Peyer's patch (tissue), 4 donors: ENCODE measurements around the gene SGF29. TPM values are rescaled to one million over a fixed set of nuclear protein-coding genes. Genes with fewer than 3 reads are reported as not detected.

Experiments
- DNase-seq, 3 donors: peaks; one replicate each; pipeline ENCODE4 v3.0.0-alpha.2; 2017 to 2019
- H3K27ac ChIP-seq, 4 donors: fragments of 200-600 bp; sonication (generic); one replicate each; pipeline ENCODE4 v1.5.1; 2016 to 2019
- H3K27me3 ChIP-seq, 2 donors: fragments of 200-600 bp; sonication (generic); one replicate each; pipeline ENCODE4 v1.5.1; 2019
- H3K36me3 ChIP-seq, 3 donors: fragments of 200-600 bp; sonication (generic); one replicate each; pipeline ENCODE4 v1.5.1; 2016 to 2019
- H3K4me1 ChIP-seq, 4 donors: fragments of 200-600 bp; sonication (generic); one replicate each; pipeline ENCODE4 v1.5.1; 2016 to 2019
- H3K4me3 ChIP-seq, 4 donors: fragments of 200-600 bp; sonication (generic); 1 replicate in 3 of 4; 2 replicates in 1 of 4; pipeline ENCODE4 v1.5.1; 2016 to 2019; ENCODE audit warnings: mild to moderate bottlenecking in 1 of 4
- H3K9me3 ChIP-seq, 4 donors: fragments of 200-600 bp; sonication (generic); one replicate each; pipeline ENCODE4 v1.5.1; 2016 to 2019; ENCODE audit warnings: mild to moderate bottlenecking in 1 of 4
- POLR2A ChIP-seq, 2 donors: fragments of 450-650 bp; IDR thresholded peaks; one replicate each; pipeline ENCODE4 v1.5.1; 2017; ENCODE audit warnings: antibody characterized with exemption in 2 of 2, mild to moderate bottlenecking in 2 of 2, moderate library complexity in 2 of 2
- total RNA-seq, 4 donors: library from RNA; depleted of rRNA; stranded (reverse); fragments of >200 nt; gene quantifications; one replicate each; pipeline ENCODE4 v1.1.0, GENCODE V29; 2016
- TF ChIP-seq, protein P1 (sequence below), 6 experiments: fragments of 450-650 bp in 4 of 6; fragments of 200-600 bp in 2 of 6; sonication (generic) in 1 of 6; IDR thresholded peaks; one replicate each; pipeline ENCODE4 v1.5.1; 2017 to 2019; ENCODE audit warnings: antibody characterized with exemption in 6 of 6, mild to moderate bottlenecking in 3 of 6, moderate library complexity in 1 of 6

The SGF29 gene
- total RNA-seq, 4 donors from 2014 or later, result 27.3 to 117 (median 45.6) TPM

DNA sequence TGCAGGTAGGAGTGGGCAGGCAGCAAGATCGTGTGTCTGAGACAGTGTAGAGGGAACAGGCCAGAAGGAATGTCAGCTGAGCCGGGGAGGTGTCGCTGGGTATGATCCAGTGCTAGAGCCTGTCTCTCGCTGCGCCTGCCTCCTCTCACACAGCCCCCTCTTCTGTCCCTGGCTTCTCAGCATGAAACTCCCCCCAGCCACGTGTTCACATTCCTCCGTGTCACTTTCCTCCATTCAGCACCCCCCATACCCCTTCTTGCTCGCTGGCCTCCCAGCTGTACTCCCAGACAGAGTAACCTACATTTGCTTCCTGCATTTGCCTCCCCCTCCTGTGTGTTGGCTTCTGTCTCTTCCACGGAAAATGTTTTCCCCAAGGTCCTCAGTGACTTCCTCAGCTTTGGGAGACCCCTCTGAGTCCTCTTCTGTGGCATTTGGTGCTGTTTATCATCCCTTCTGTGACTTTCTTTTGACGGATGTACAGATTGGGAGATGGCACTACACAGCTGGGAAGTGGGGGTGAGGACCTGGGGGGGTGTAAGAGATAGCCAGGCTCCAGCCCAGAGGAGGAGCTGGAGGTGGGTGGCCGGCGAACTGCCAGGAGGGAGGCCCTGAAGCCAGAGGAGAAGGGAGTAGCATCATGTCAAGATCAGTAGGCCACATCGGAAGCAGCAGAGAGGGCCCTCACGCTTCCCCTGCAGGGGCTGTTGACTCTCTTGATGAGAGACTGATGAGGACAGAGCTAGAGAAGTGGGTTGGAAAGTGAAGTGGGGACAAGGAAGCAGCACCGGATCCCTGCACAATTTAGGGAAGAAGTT lies 19.2 kb downstream of the SGF29 start:
- DNase-seq, result no peak
- Histone ChIP-seq H3K4me3 (no peak overlapping the region), H3K27me3 (no peaks in the 10 kb centered on the region), H3K4me1 (peaks cover 0 to 18% (median 0%) of the 10 kb centered on the region in 4 donors), H3K36me3 (no peaks in the 10 kb centered on the region), H3K9me3 (no peaks in the 10 kb centered on the region), H3K27ac (no peak overlapping the region)
- TF ChIP-seq, protein P1, sequence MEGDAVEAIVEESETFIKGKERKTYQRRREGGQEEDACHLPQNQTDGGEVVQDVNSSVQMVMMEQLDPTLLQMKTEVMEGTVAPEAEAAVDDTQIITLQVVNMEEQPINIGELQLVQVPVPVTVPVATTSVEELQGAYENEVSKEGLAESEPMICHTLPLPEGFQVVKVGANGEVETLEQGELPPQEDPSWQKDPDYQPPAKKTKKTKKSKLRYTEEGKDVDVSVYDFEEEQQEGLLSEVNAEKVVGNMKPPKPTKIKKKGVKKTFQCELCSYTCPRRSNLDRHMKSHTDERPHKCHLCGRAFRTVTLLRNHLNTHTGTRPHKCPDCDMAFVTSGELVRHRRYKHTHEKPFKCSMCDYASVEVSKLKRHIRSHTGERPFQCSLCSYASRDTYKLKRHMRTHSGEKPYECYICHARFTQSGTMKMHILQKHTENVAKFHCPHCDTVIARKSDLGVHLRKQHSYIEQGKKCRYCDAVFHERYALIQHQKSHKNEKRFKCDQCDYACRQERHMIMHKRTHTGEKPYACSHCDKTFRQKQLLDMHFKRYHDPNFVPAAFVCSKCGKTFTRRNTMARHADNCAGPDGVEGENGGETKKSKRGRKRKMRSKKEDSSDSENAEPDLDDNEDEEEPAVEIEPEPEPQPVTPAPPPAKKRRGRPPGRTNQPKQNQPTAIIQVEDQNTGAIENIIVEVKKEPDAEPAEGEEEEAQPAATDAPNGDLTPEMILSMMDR (IDR thresholded peaks at IDR 0.05), result no peak
- TF ChIP-seq POLR2A (IDR thresholded peaks at IDR 0.05), result no peak

DNA sequence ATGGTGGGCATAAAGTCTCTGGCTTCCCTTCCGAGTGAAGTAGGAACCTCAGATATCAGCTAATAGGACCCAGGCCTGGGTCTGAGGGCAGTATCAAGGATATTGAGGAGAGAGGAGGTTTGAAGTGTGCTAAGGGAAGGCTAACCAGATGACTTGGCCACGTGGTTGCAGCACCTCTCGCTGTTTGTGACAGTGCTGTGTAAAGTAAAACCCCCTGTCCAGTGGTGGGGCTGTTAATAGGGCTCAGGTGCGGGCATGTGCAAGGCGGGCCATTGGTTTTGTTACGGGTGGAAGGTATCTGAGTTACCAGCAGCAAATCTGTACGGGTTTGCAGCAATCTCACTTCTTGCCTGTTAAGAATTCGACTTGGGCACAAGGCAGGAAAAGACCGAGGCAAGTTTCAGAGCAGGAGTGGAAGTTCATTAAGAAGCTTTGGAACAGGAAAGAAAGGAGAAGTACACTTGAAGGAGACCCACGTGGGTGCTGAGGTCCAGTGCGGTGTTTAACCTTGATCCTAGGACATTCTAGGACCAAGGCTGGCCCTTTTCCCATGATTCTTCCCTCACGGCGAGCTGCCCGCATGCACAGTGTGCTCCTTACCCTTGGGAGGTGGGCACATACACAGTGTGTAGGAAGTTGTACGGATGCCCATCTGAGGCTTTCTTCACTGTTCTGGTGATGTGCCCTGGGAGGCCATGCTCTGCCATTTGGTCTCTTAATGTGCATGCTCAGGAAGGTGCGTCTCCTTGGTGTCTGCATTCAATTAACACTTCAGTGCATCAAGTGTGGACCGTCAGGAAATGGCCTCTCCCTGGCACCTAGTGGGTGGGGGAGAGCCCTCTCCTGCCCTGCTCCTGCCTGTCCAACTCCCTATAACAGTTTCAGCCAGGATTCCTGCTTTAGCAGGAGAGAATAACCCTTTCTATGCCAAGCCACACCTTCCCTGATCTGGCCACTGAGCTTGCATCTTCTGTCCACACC lies 20.3 kb downstream of the SGF29 start:
- Histone ChIP-seq H3K27me3 (no peaks in the 10 kb centered on the region), H3K36me3 (no peaks in the 10 kb centered on the region), H3K27ac (no peak overlapping the region), H3K4me1 (peaks cover 0 to 18% (median 0%) of the 10 kb centered on the region in 4 donors), H3K9me3 (no peaks in the 10 kb centered on the region), H3K4me3 (no peak overlapping the region)
- no peak for DNase-seq
- TF ChIP-seq POLR2A (IDR thresholded peaks at IDR 0.05), result no peak
- TF ChIP-seq, protein P1 (IDR thresholded peaks at IDR 0.05), result no peak

DNA sequence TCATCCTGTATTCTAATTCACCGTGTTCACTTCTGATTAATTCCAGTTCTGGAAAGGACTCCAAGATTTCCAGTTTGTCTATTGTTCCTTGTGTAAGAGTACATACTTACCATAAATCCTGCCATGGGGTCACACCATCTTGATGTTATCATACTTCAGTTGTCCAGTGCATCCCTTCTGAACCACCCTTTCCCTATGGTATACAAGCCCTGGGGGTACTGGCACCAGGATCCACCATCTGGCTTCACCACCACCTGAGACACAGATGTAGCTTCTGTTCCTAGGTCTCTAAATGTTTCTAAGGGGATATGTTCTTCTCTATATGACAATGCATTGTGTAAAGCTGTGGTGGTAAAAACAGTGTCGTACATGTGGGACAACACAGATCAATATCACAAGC lies 21.2 kb downstream of the SGF29 start:
- no peak for DNase-seq
- Histone ChIP-seq H3K27me3 (no peaks in the 10 kb centered on the region), H3K4me3 (no peak overlapping the region), H3K4me1 (peaks cover 0 to 18% (median 0%) of the 10 kb centered on the region in 4 donors), H3K9me3 (no peaks in the 10 kb centered on the region), H3K36me3 (no peaks in the 10 kb centered on the region), H3K27ac (no peak overlapping the region)
- TF ChIP-seq, protein P1 (IDR thresholded peaks at IDR 0.05), result no peak
- TF ChIP-seq POLR2A (IDR thresholded peaks at IDR 0.05), result no peak

DNA sequence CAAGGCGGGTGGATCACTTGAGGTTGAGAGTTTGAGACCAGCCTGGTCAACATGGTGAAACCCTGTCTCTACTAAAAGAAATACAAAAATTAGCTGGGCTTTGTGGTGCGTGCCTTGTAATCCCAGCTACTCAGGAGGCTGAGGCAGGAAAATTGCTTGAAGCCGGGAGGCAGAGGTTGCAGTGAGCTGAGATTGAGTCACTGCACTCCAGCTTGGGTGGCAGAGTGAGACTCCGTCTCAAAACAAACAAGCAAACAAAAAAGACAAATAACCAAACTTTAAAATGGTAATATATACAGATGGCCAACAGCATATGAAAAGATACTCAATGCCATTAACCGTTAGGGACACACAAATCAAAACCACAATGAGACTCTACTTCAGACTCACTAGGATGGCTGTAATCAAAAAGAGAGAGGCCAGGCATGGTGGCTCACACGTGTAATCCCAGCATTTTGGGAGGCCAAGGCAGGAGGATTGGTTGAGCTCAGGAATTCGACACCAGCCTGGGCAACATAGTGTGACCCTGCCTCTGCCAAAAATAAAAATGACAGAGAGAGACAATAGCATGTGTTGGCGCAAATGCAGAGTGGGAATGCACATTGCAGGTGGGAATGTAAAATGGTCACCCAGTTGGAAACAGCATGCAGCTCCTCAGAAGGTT lies 21.9 kb downstream of the SGF29 start:
- H3K36me3 ChIP-seq, result peaks cover 0 to 5% (median 0%) of the 10 kb centered on the region in 3 donors
- no peak overlapping the region for H3K27ac ChIP-seq
- H3K27me3 ChIP-seq, result no peaks in the 10 kb centered on the region
- no peak for DNase-seq
- no peaks in the 10 kb centered on the region for H3K9me3 ChIP-seq
- no peak for TF ChIP-seq POLR2A (IDR thresholded peaks at IDR 0.05)
- TF ChIP-seq, protein P1 (IDR thresholded peaks at IDR 0.05), result no peak
- H3K4me3 ChIP-seq, result no peak overlapping the region
- H3K4me1 ChIP-seq, result peaks cover 0 to 18% (median 0%) of the 10 kb centered on the region in 4 donors

DNA sequence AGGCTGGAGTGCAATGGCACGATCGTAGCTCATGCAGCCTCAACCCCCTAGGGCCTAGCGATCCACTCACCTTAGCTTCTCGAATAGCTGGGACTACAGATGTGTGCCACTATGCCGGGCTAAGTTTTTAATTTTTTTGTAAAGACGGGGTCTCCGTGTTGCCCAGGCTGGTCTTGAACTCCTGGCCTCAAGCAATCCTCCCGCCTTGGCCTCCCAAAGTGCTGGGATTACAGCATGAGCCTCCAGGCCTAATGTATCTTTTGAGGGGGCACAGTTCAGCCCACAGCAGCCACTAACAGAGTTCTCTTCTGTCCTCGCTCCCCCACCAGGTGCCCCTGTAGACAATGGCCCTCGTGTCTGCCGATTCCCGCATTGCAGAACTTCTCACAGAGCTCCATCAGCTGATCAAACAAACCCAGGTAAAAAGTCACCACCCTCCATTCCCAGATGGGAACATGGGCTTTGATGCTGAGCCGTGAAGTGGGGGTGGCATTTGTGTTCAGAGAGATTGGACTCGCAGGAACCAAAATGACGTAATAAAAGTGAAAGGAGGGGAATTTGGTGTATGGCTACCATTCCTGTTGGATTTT lies 27.1 kb downstream of the SGF29 start:
- Histone ChIP-seq H3K27me3 (no peaks in the 10 kb centered on the region), H3K4me3 (no peak overlapping the region), H3K9me3 (no peaks in the 10 kb centered on the region), H3K4me1 (no peaks in the 10 kb centered on the region), H3K36me3 (peaks cover 0 to 54% (median 0%) of the 10 kb centered on the region in 3 donors), H3K27ac (no peak overlapping the region)
- DNase-seq, result no peak
- TF ChIP-seq POLR2A (IDR thresholded peaks at IDR 0.05), result no peak
- TF ChIP-seq, protein P1 (IDR thresholded peaks at IDR 0.05), result no peak
